ENCODE data around the gene ZC3H14. TPM values are rescaled to one million over a fixed set of nuclear protein-coding genes. Genes with fewer than 3 reads are reported as not detected.

The ZC3H14 gene
- total RNA-seq, 1 donor from 2014 or later = 55.8 TPM

DNA sequence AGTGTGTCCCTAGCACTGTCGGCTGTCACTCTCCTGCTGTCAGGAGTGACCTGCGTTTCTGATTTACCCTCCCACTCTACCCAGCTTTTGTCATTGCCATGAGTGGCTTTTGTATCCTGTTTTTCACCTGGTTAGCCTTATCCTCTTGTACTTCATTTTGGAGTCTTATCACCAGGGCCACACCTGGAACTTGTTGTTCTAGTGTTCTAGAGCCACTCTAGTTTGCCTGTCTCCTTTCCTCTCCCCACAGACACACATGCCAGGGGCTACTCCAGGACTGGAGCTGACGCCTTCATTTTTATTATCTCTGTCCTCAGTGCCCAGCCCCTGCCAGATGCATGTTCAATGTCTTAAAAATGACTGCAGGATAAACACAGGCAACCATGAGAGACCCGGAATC lies 34.2 kb downstream of the ZC3H14 start:
- no peak overlapping the region for H2AFZ ChIP-seq (ENCODE audit: low read depth, low read length)
- H3K4me3 ChIP-seq (ENCODE audit: insufficient read depth, low read depth, low read length) = no peak overlapping the region
- DNase-seq (ENCODE audit: low read depth) (no peak), FAIRE-seq (no peak)
- H3K4me3 Mint-ChIP-seq (ENCODE audit: unreplicated experiment) = no peak overlapping the region
- H3K9ac ChIP-seq (ENCODE audit: low read length) = no peak overlapping the region
- peaks cover 12% of the 10 kb centered on the region for H3K4me1 Mint-ChIP-seq (ENCODE audit: low read depth, unreplicated experiment)
- H3K36me3 ChIP-seq (ENCODE audit: insufficient read depth, low read length) = peaks cover 59% of the 10 kb centered on the region
- H3K27ac Mint-ChIP-seq (ENCODE audit: unreplicated experiment) = no peak overlapping the region
- H4K20me1 ChIP-seq (ENCODE audit: insufficient read depth, low read length) = peaks cover 13% of the 10 kb centered on the region
- H3K27ac ChIP-seq (ENCODE audit: low read depth, low read length) = no peak overlapping the region
- no peaks in the 10 kb centered on the region for H3K9me3 Mint-ChIP-seq (ENCODE audit: unreplicated experiment)
- peaks cover 22% of the 10 kb centered on the region for H3K36me3 Mint-ChIP-seq (ENCODE audit: low read depth, unreplicated experiment)
- no peaks in the 10 kb centered on the region for H3K79me2 ChIP-seq (ENCODE audit: insufficient read depth, low read length)
- no peaks in the 10 kb centered on the region for H3K9me3 ChIP-seq (ENCODE audit: insufficient read depth, low read depth, low read length)
- no peak for TF ChIP-seq EZH2 (IDR thresholded peaks at IDR 0.05; ENCODE audit: insufficient read depth, low read length)
- TF ChIP-seq, protein P1, sequence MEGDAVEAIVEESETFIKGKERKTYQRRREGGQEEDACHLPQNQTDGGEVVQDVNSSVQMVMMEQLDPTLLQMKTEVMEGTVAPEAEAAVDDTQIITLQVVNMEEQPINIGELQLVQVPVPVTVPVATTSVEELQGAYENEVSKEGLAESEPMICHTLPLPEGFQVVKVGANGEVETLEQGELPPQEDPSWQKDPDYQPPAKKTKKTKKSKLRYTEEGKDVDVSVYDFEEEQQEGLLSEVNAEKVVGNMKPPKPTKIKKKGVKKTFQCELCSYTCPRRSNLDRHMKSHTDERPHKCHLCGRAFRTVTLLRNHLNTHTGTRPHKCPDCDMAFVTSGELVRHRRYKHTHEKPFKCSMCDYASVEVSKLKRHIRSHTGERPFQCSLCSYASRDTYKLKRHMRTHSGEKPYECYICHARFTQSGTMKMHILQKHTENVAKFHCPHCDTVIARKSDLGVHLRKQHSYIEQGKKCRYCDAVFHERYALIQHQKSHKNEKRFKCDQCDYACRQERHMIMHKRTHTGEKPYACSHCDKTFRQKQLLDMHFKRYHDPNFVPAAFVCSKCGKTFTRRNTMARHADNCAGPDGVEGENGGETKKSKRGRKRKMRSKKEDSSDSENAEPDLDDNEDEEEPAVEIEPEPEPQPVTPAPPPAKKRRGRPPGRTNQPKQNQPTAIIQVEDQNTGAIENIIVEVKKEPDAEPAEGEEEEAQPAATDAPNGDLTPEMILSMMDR (IDR thresholded peaks at IDR 0.05; ENCODE audit: insufficient read depth, low read depth, low read length) = no peak
- no peaks in the 10 kb centered on the region for H3K4me1 ChIP-seq (ENCODE audit: insufficient read depth, low read length)
- H3K27me3 ChIP-seq (ENCODE audit: insufficient read depth, low read length) = no peaks in the 10 kb centered on the region
- H3K4me2 ChIP-seq (ENCODE audit: low read length) = no peak overlapping the region
- H3K27me3 Mint-ChIP-seq (ENCODE audit: low read depth, unreplicated experiment) = no peaks in the 10 kb centered on the region

DNA sequence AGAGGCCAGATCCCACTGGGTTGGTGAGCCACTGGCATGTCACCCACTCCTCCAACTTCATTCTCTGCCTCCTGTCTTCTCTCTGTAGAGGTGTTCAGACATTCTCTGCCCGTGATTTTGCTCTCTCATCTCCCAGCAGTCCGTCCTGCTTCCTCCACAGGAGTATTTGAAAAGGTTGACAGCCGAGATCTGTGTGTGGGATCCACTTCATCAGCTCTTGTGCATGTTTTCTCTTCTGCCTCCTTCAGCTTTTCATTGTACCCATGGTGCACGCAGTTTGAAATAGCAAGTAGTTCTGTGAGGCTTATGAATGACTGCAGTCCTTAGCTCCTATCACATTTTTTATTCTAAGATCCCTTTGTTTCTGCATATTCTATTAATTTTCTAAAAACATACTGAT lies 34.8 kb downstream of the ZC3H14 start:
- FAIRE-seq (no peak), DNase-seq (ENCODE audit: low read depth) (no peak)
- H2AFZ ChIP-seq (ENCODE audit: low read depth, low read length) = no peak overlapping the region
- H3K4me2 ChIP-seq (ENCODE audit: low read length) = no peak overlapping the region
- no peaks in the 10 kb centered on the region for H3K27me3 Mint-ChIP-seq (ENCODE audit: low read depth, unreplicated experiment)
- H3K9me3 ChIP-seq (ENCODE audit: insufficient read depth, low read depth, low read length) = no peaks in the 10 kb centered on the region
- peaks cover 13% of the 10 kb centered on the region for H4K20me1 ChIP-seq (ENCODE audit: insufficient read depth, low read length)
- no peak overlapping the region for H3K4me3 Mint-ChIP-seq (ENCODE audit: unreplicated experiment)
- peaks cover 25% of the 10 kb centered on the region for H3K36me3 Mint-ChIP-seq (ENCODE audit: low read depth, unreplicated experiment)
- no peak overlapping the region for H3K27ac ChIP-seq (ENCODE audit: low read depth, low read length)
- no peak overlapping the region for H3K4me3 ChIP-seq (ENCODE audit: insufficient read depth, low read depth, low read length)
- no peak overlapping the region for H3K9ac ChIP-seq (ENCODE audit: low read length)
- no peaks in the 10 kb centered on the region for H3K27me3 ChIP-seq (ENCODE audit: insufficient read depth, low read length)
- peaks cover 12% of the 10 kb centered on the region for H3K4me1 Mint-ChIP-seq (ENCODE audit: low read depth, unreplicated experiment)
- no peak for TF ChIP-seq EZH2 (IDR thresholded peaks at IDR 0.05; ENCODE audit: insufficient read depth, low read length)
- TF ChIP-seq, protein P1 (IDR thresholded peaks at IDR 0.05; ENCODE audit: insufficient read depth, low read depth, low read length) = no peak
- no peaks in the 10 kb centered on the region for H3K79me2 ChIP-seq (ENCODE audit: insufficient read depth, low read length)
- H3K9me3 Mint-ChIP-seq (ENCODE audit: unreplicated experiment) = no peaks in the 10 kb centered on the region
- no peaks in the 10 kb centered on the region for H3K4me1 ChIP-seq (ENCODE audit: insufficient read depth, low read length)
- H3K27ac Mint-ChIP-seq (ENCODE audit: unreplicated experiment) = no peak overlapping the region
- peaks cover 62% of the 10 kb centered on the region for H3K36me3 ChIP-seq (ENCODE audit: insufficient read depth, low read length)

DNA sequence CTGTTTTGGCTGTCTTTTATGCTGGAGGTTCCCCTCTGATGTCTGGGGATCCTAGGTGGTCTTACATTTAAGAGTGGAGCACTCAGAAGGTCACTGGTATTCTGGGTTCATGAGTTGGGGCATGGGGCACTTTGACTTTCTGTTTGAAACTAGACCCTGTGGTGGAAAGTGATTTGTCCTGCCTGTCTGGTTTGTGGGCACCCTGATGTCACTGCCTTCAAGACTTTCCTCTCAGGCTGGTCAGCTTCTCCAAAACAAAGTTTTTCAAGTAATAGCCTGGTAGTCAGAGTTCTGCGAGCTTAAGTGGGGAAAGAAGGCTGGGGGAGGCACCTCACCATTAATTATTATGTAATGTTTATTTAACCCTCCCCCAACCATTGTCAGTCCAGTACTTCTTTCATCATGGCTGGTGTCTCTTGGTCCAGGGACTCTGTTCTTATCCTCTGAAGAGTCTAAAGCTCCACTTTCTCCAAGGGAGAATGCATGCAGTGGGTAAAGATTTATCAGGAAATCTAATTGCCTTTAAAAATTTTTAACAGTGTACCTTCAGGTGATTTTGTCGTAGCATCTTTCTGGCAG lies 35.3 kb downstream of the ZC3H14 start:
- no peak overlapping the region for H2AFZ ChIP-seq (ENCODE audit: low read depth, low read length)
- Mint-ChIP-seq H3K4me1 (ENCODE audit: low read depth, unreplicated experiment) (peaks cover 12% of the 10 kb centered on the region), H3K4me3 (ENCODE audit: unreplicated experiment) (no peak overlapping the region), H3K27me3 (ENCODE audit: low read depth, unreplicated experiment) (no peaks in the 10 kb centered on the region), H3K36me3 (ENCODE audit: low read depth, unreplicated experiment) (peaks cover 26% of the 10 kb centered on the region), H3K27ac (ENCODE audit: unreplicated experiment) (no peak overlapping the region), H3K9me3 (ENCODE audit: unreplicated experiment) (no peaks in the 10 kb centered on the region)
- H3K79me2 ChIP-seq (ENCODE audit: insufficient read depth, low read length) = no peaks in the 10 kb centered on the region
- H3K27ac ChIP-seq (ENCODE audit: low read depth, low read length) = no peak overlapping the region
- no peak for FAIRE-seq
- no peak for DNase-seq (ENCODE audit: low read depth)
- no peak overlapping the region for H3K4me2 ChIP-seq (ENCODE audit: low read length)
- TF ChIP-seq, protein P1 (IDR thresholded peaks at IDR 0.05; ENCODE audit: insufficient read depth, low read depth, low read length) = no peak
- TF ChIP-seq EZH2 (IDR thresholded peaks at IDR 0.05; ENCODE audit: insufficient read depth, low read length) = no peak
- no peak overlapping the region for H3K4me3 ChIP-seq (ENCODE audit: insufficient read depth, low read depth, low read length)
- H3K4me1 ChIP-seq (ENCODE audit: insufficient read depth, low read length) = no peaks in the 10 kb centered on the region
- no peak overlapping the region for H3K9ac ChIP-seq (ENCODE audit: low read length)
- no peaks in the 10 kb centered on the region for H3K9me3 ChIP-seq (ENCODE audit: insufficient read depth, low read depth, low read length)
- no peaks in the 10 kb centered on the region for H3K27me3 ChIP-seq (ENCODE audit: insufficient read depth, low read length)
- peaks cover 13% of the 10 kb centered on the region for H4K20me1 ChIP-seq (ENCODE audit: insufficient read depth, low read length)
- H3K36me3 ChIP-seq (ENCODE audit: insufficient read depth, low read length) = peaks cover 66% of the 10 kb centered on the region
